K562 (cell line): Measurements from ENCODE around the gene VDR.

ENCODE experiments used
- ARID2 ChIP-seq: fragments of 450-650 bp; IDR thresholded peaks from 2 replicates; pipeline ENCODE4 v1.6.1; 2017; ENCODE audit warnings: antibody characterized with exemption, mild to moderate bottlenecking
- CTCF ChIP-seq, 3 experiments: IDR thresholded peaks in 2 of 3; conservative IDR thresholded peaks in 1 of 3; 2 replicates each; pipeline ENCODE4 v1.5.1; 2011 to 2012; ENCODE audit warnings: low read length in 3 of 3, mild to moderate bottlenecking in 3 of 3, control low read depth in 2 of 3, improper control_type of control experiment in 1 of 3, inconsistent platforms in 1 of 3, low read depth in 1 of 3, mixed read lengths in 1 of 3, moderate library complexity in 1 of 3; ENCODE audit not compliant: insufficient read depth in 2 of 3
- DNMT1 ChIP-seq: fragments of 450-650 bp; IDR thresholded peaks from 2 replicates; pipeline ENCODE4 v1.6.1; 2016; ENCODE audit warnings: antibody characterized with exemption, mild to moderate bottlenecking
- GATAD2A ChIP-seq: fragments of 450-650 bp; IDR thresholded peaks from 2 replicates; pipeline ENCODE4 v1.6.1; 2017
- HIVEP1 ChIP-seq: fragments of 250-450 bp; sonication (Bioruptor Pico); IDR thresholded peaks from 2 replicates; pipeline ENCODE4 v1.4.0; 2020; ENCODE audit warnings: mild to moderate bottlenecking
- MTF1 ChIP-seq: fragments of 250-450 bp; sonication (Bioruptor Pico); IDR thresholded peaks from 2 replicates; pipeline ENCODE4 v1.9.0; 2021; ENCODE audit warnings: moderate library complexity, mild to moderate bottlenecking, inconsistent platforms, borderline replicate concordance
- SP1 ChIP-seq: sonication (generic); formaldehyde crosslinking; IDR thresholded peaks from 2 replicates; pipeline ENCODE4 v1.8.1; 2022; ENCODE audit warnings: mild to moderate bottlenecking, missing genetic modification reagents
- TCF7 ChIP-seq: sonication (generic); IDR thresholded peaks from 2 replicates; pipeline ENCODE4 v1.6.1; 2016; ENCODE audit warnings: antibody characterized with exemption, borderline replicate concordance
- YY1 ChIP-seq, 3 experiments: IDR thresholded peaks; 2 replicates each; pipeline ENCODE4 v1.6.1; 2011; ENCODE audit warnings: low read length in 2 of 3, mild to moderate bottlenecking in 2 of 3, moderate library complexity in 2 of 3, borderline replicate concordance in 1 of 3, control low read depth in 1 of 3, low read depth in 1 of 3; ENCODE audit not compliant: insufficient read depth in 3 of 3, insufficient replicate concordance in 2 of 3, control insufficient read depth in 1 of 3, insufficient read length in 1 of 3; ENCODE audit errors: extremely low read depth in 1 of 3
- ZNF778 ChIP-seq: fragments of 450-650 bp; formaldehyde crosslinking; IDR thresholded peaks from 2 replicates; pipeline ENCODE4 v1.4.0; 2020; ENCODE audit warnings: mild to moderate bottlenecking, moderate library complexity

- no peak for TF ChIP-seq ZNF778 (CRISPR knock-in tag)
- no peak for TF ChIP-seq MTF1 (CRISPR knock-in tag)
- TF ChIP-seq GATAD2A = no peak
- no peak for TF ChIP-seq TCF7
- TF ChIP-seq SP1 = no peak
- TF ChIP-seq CTCF (IDR thresholded peaks at IDR 0.05 in 2 of 3, conservative IDR thresholded peaks at IDR 0.05 in 1 of 3; ENCODE audit: insufficient read depth in 2 of 3, low read depth in 1 of 3, low read length in 3 of 3) = no peak
- TF ChIP-seq HIVEP1 (CRISPR knock-in tag) = no peak
- no peak for TF ChIP-seq DNMT1
- no peak for TF ChIP-seq ARID2
- TF ChIP-seq YY1 (IDR thresholded peaks at IDR 0.05; ENCODE audit: borderline replicate concordance in 1 of 3, control insufficient read depth in 1 of 3, extremely low read depth in 1 of 3, insufficient read depth in 3 of 3, insufficient read length in 1 of 3, insufficient replicate concordance in 2 of 3, low read depth in 1 of 3, low read length in 2 of 3) = no peak
Observed at GRCh38 chr12:47899466-47899865, 5.3 kb downstream of the VDR start.
